ENCODE data around the gene INTS3. TPM values are rescaled to one million over a fixed set of nuclear protein-coding genes. Genes with fewer than 3 reads are reported as not detected.

Gene INTS3
- total RNA-seq, 1 donor from 2014 or later: 77.3 TPM

DNA sequence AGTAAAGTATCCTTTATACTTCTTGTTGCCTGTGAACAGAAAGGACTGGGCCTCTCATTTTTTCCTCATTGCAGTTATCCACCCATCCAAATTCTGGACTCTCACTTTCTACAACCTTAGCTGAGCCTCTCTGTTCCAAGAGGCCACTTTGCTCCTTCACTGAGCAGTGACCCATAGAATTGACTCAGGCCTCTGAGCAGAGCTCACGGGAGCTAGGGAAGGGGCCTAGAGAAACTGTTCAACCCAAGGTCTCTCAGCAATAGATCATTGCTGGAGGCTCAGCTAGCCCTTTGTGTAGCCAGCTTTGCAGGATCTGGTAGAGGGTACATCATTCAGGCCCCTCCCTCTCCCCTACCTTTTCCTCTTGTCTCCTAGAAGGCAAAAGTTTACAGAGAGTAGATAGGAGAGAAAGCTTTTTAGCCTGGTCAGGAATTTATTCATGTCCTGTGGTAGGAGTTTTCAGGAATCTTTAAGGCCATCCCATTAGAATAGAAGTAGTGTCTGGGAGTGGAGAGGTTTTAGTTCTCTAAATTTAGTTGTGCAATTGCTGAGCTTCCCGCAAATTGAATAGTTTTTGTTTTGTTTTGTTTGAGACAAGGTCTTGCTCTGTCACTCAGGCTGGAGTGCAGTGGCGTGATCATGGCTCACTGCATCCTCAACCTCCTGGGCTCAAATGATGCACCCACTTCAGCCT lies 6.7 kb downstream of the INTS3 start:
- peak overlapping the region; percentile 67 for H3K27ac ChIP-seq
- ATAC-seq: peak; percentile 36
- H3K36me3 ChIP-seq: peaks cover 8% of the 10 kb centered on the region
- H3K4me1 ChIP-seq: peaks cover 34% of the 10 kb centered on the region
- H3K27me3 ChIP-seq (ENCODE audit: low read depth): no peaks in the 10 kb centered on the region
- TF ChIP-seq, protein P1, sequence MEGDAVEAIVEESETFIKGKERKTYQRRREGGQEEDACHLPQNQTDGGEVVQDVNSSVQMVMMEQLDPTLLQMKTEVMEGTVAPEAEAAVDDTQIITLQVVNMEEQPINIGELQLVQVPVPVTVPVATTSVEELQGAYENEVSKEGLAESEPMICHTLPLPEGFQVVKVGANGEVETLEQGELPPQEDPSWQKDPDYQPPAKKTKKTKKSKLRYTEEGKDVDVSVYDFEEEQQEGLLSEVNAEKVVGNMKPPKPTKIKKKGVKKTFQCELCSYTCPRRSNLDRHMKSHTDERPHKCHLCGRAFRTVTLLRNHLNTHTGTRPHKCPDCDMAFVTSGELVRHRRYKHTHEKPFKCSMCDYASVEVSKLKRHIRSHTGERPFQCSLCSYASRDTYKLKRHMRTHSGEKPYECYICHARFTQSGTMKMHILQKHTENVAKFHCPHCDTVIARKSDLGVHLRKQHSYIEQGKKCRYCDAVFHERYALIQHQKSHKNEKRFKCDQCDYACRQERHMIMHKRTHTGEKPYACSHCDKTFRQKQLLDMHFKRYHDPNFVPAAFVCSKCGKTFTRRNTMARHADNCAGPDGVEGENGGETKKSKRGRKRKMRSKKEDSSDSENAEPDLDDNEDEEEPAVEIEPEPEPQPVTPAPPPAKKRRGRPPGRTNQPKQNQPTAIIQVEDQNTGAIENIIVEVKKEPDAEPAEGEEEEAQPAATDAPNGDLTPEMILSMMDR (IDR thresholded peaks at IDR 0.05): no peak
- no peak overlapping the region for H3K4me3 ChIP-seq
- intact Hi-C loops (cut with DNase I): no loop called here
- DNase-seq: no peak
- no peaks in the 10 kb centered on the region for H3K9me3 ChIP-seq

DNA sequence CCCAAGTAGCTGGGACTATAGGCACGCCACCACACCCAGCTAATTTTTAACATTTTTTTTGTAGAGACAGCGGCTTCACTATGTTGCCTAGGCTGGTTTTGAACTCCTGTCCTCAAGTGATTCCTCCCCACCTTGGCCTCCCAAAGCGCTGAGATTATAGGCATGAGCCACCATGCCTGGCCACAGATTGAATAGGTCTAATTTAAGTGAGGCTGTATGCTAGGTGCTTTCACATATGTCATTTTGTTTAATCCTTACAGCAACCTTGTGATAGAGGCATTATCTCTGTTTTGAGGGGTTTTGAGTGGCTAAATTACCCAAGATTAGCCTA lies 7.2 kb downstream of the INTS3 start:
- H3K4me1 ChIP-seq: peaks cover 29% of the 10 kb centered on the region
- TF ChIP-seq, protein P1 (IDR thresholded peaks at IDR 0.05): no peak
- H3K27me3 ChIP-seq (ENCODE audit: low read depth): no peaks in the 10 kb centered on the region
- H3K36me3 ChIP-seq: peaks cover 12% of the 10 kb centered on the region
- DNase-seq: no peak
- H3K4me3 ChIP-seq: no peak overlapping the region
- intact Hi-C loops (cut with DNase I): no loop called here
- no peaks in the 10 kb centered on the region for H3K9me3 ChIP-seq
- ATAC-seq: no peak
- peak overlapping the region; percentile 67 for H3K27ac ChIP-seq

DNA sequence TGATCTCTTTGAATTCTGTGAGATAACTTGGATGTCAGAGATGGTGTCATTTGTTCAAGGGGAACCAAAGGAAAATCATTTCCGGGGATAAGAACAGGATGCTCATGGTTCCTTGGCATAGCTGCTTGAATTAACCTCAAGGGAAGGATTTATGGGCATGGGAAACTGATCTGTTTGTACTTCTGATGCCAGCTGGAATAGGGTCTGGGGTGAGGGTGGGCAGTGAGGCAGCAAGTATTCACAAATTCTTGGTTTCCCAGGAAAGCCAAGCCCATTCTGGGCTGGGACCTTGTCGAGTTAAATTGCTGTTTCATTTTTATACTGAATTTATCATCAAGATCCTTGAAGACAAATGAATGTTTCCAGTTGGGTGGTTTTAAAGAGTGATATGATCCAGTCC lies 14.1 kb downstream of the INTS3 start:
- intact Hi-C loops (cut with DNase I): no loop called here
- no peak for DNase-seq
- H3K4me1 ChIP-seq: peaks cover 21% of the 10 kb centered on the region
- no peak overlapping the region for H3K27ac ChIP-seq
- no peaks in the 10 kb centered on the region for H3K27me3 ChIP-seq (ENCODE audit: low read depth)
- H3K9me3 ChIP-seq: no peaks in the 10 kb centered on the region
- ATAC-seq: no peak
- H3K4me3 ChIP-seq: no peak overlapping the region
- H3K36me3 ChIP-seq: peaks cover 71% of the 10 kb centered on the region
- TF ChIP-seq, protein P1 (IDR thresholded peaks at IDR 0.05): no peak

DNA sequence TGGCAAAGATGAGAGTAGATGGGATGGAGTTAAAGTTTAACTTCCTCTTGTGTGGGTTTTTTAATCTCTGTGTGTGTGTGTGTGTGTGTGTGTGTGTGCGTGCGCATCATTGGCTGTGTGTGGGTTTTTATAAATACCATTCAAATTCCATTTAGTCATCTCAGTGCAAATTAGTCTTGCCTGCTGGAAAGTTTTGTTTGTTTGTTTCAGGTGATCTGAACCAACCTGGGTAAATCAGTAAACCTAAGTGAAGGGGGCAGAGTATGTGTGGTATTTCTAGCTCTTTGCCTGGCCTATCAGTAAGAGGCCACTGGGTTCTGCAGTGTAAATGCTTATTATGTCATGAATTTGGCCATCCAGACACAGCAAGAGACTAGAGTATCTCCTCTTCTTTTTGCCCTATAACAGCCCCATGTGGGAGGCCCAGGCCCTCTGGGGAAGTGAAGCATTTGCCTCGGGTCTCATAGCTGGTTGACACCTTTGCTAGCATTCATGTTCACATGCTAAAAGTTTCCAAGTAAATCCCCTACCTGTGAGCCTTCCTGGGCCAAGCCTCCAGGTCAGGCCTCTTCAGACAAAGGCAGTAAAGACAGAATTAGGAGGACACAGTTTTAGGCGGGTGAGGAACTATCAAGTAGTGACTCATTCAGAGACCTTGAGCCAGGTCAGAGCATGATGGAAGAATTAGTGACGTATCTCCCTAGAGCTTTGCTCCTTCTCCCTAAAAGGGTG lies 14.7 kb downstream of the INTS3 start:
- H3K9me3 ChIP-seq: no peaks in the 10 kb centered on the region
- H3K27ac ChIP-seq: peak overlapping the region; percentile 39
- peaks cover 21% of the 10 kb centered on the region for H3K4me1 ChIP-seq
- no peaks in the 10 kb centered on the region for H3K27me3 ChIP-seq (ENCODE audit: low read depth)
- H3K4me3 ChIP-seq: no peak overlapping the region
- TF ChIP-seq, protein P1 (IDR thresholded peaks at IDR 0.05): no peak
- intact Hi-C loops (cut with DNase I): no loop called here
- DNase-seq: no peak
- ATAC-seq: peak; percentile 72 to 89
- peaks cover 77% of the 10 kb centered on the region for H3K36me3 ChIP-seq

- Histone ChIP-seq H3K27me3 (ENCODE audit: low read depth) (no peaks in the 10 kb centered on the region), H3K9me3 (no peaks in the 10 kb centered on the region), H3K36me3 (peaks cover 77% of the 10 kb centered on the region), H3K4me3 (no peak overlapping the region), H3K4me1 (peaks cover 39% of the 10 kb centered on the region), H3K27ac (no peak overlapping the region)
- TF ChIP-seq, protein P1 (IDR thresholded peaks at IDR 0.05): no peak
- no peak for ATAC-seq
- no peak for DNase-seq
- intact Hi-C loops (cut with DNase I): no loop called here
These were observed 17.6 kb downstream of the INTS3 start for GRCh38 chr1:153745417-153745816.
